Neural progenitor cell (in vitro differentiated cells): ENCODE measurements around the gene STK39.

ENCODE experiments used
- EZH2 ChIP-seq: fragments of 200-600 bp; sonication (generic); IDR thresholded peaks from 2 replicates; pipeline ENCODE4 v1.6.1; 2017; ENCODE audit warnings: antibody characterized with exemption, mild to moderate bottlenecking, moderate library complexity
- TF ChIP-seq, protein P1 (sequence below): fragments of 200-600 bp; sonication (generic); IDR thresholded peaks from 2 replicates; pipeline ENCODE4 v1.5.1; 2017; ENCODE audit warnings: antibody characterized with exemption, mild to moderate bottlenecking

- no peak for TF ChIP-seq EZH2
- TF ChIP-seq, protein P1, sequence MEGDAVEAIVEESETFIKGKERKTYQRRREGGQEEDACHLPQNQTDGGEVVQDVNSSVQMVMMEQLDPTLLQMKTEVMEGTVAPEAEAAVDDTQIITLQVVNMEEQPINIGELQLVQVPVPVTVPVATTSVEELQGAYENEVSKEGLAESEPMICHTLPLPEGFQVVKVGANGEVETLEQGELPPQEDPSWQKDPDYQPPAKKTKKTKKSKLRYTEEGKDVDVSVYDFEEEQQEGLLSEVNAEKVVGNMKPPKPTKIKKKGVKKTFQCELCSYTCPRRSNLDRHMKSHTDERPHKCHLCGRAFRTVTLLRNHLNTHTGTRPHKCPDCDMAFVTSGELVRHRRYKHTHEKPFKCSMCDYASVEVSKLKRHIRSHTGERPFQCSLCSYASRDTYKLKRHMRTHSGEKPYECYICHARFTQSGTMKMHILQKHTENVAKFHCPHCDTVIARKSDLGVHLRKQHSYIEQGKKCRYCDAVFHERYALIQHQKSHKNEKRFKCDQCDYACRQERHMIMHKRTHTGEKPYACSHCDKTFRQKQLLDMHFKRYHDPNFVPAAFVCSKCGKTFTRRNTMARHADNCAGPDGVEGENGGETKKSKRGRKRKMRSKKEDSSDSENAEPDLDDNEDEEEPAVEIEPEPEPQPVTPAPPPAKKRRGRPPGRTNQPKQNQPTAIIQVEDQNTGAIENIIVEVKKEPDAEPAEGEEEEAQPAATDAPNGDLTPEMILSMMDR: no peak
Observed at GRCh38 chr2:168114040-168114439, 133.4 kb downstream of the STK39 start.
